PC-3 (cell line): ENCODE data around the gene RNF26. TPM values are rescaled to one million over a fixed set of nuclear protein-coding genes. Genes with fewer than 3 reads are reported as not detected.

ENCODE experiments used
- ATAC-seq: fragments of 200-7000 bp; cut with Tn5 transposase; 2 replicates; pipeline ENCODE4 v1.9.1; 2020; ENCODE audit warnings: mild to moderate bottlenecking, moderate library complexity
- BruUV-seq: library from RNA; stranded (reverse); fragments of 400-500 nt; replicated peaks from 2 replicates; lab custom pipeline; 2021; lab: Mats Ljungman, UMichigan
- CTCF ChIA-PET: fragments of 300-600 bp; sonication (Branson Sonifier 250); formaldehyde crosslinking; loops from one replicate; lab custom pipeline; 2022; ENCODE audit warnings: antibody characterized with exemption; lab: Charles Lee
- POLR2A ChIA-PET: fragments of 300-600 bp; sonication (Branson Sonifier 250); formaldehyde crosslinking; loops from one replicate; lab custom pipeline; 2022; ENCODE audit warnings: antibody characterized with exemption; ENCODE audit not compliant: unreplicated experiment; lab: Charles Lee
- DNase-seq: peaks from one replicate; pipeline ENCODE4 v3.0.0-alpha.2; 2015
- H2AFZ ChIP-seq: fragments of 300-600 bp; sonication (generic); 2 replicates; pipeline ENCODE4 v1.6.0; 2016; ENCODE audit warnings: antibody characterized with exemption, low read length
- H3F3A ChIP-seq: fragments of 300-600 bp; sonication (generic); one replicate; pipeline ENCODE4 v1.6.0; 2017; ENCODE audit warnings: antibody characterized with exemption, low read length, control low read depth, mild to moderate bottlenecking; ENCODE audit not compliant: unreplicated experiment
- H3K27ac ChIP-seq: fragments of 300-600 bp; sonication (generic); 2 replicates; pipeline ENCODE4 v1.5.1; 2016; ENCODE audit warnings: mild to moderate bottlenecking, low read length
- H3K27me3 ChIP-seq: fragments of 300-600 bp; sonication (generic); 2 replicates; pipeline ENCODE4 v1.6.1; 2016; ENCODE audit warnings: low read length, mixed read lengths
- H3K36me3 ChIP-seq: fragments of 300-600 bp; sonication (generic); 2 replicates; pipeline ENCODE4 v1.6.1; 2016; ENCODE audit warnings: low read depth, mixed run types, low read length, mixed read lengths
- H3K4me1 ChIP-seq: fragments of 300-600 bp; sonication (generic); 2 replicates; pipeline ENCODE4 v1.5.1; 2016; ENCODE audit warnings: low read length; ENCODE audit not compliant: insufficient read depth
- H3K4me2 ChIP-seq: fragments of 300-600 bp; sonication (generic); 2 replicates; pipeline ENCODE4 v1.6.0; 2016; ENCODE audit warnings: low read length
- H3K4me3 ChIP-seq: fragments of 300-600 bp; sonication (generic); 2 replicates; pipeline ENCODE4 v1.5.1; 2016; ENCODE audit warnings: mild to moderate bottlenecking, low read length, mixed read lengths
- H3K79me2 ChIP-seq: fragments of 300-600 bp; sonication (generic); 2 replicates; pipeline ENCODE4 v1.6.1; 2017; ENCODE audit warnings: low read length, mixed read lengths
- H3K9ac ChIP-seq: fragments of 300-600 bp; sonication (generic); 2 replicates; pipeline ENCODE4 v1.6.0; 2016; ENCODE audit warnings: mild to moderate bottlenecking, low read length
- H3K9me2 ChIP-seq: fragments of 300-600 bp; sonication (generic); replicated peaks from 2 replicates; pipeline ENCODE4 v1.6.1; 2016; ENCODE audit warnings: mixed run types, low read length, mixed read lengths
- H3K9me3 ChIP-seq: fragments of 300-600 bp; sonication (generic); 2 replicates; pipeline ENCODE4 v1.6.1; 2016; ENCODE audit warnings: low read length, mixed read lengths
- H4K20me1 ChIP-seq: fragments of 300-600 bp; sonication (generic); 2 replicates; pipeline ENCODE4 v1.6.1; 2016; ENCODE audit warnings: low read length, mixed read lengths
- CTCF ChIP-seq: fragments of 300-600 bp; sonication (generic); conservative IDR thresholded peaks from 2 replicates; pipeline ENCODE4 v1.5.1; 2017; ENCODE audit warnings: antibody characterized with exemption, low read depth, mild to moderate bottlenecking, low read length
- EZH2 ChIP-seq: fragments of 300-600 bp; sonication (generic); IDR thresholded peaks from one replicate; pipeline ENCODE4 v1.6.1; 2017; ENCODE audit warnings: antibody characterized with exemption, mild to moderate bottlenecking, low read length; ENCODE audit not compliant: unreplicated experiment
- EZH2phosphoT487 ChIP-seq: fragments of 300-600 bp; sonication (generic); IDR thresholded peaks from 2 replicates; pipeline ENCODE4 v1.6.1; 2018; ENCODE audit warnings: mild to moderate bottlenecking, antibody characterized with exemption, low read length, borderline replicate concordance
- intact Hi-C: fragments of 100-400 bp; cut with micrococcal nuclease; formaldehyde crosslinking; loops from 2 replicates; pipeline ENCODE4 v1.9.0; 2023
- total RNA-seq: library from RNA; depleted of rRNA; stranded (reverse); fragments of >200 nt; gene quantifications from 2 replicates; pipeline ENCODE4 v1.2.3, GENCODE V29; 2014

The RNF26 gene
- total RNA-seq, 1 experiment from 2014 or later, result 22.9 TPM

- intact Hi-C loops, result no loop called here
- Histone ChIP-seq H3K9me3 (no peaks in the 10 kb centered on the region), H3K27me3 (no peaks in the 10 kb centered on the region), H3K9me2 (no peaks in the 10 kb centered on the region), H3K4me2 (no peak overlapping the region), H3K4me3 (no peak overlapping the region), H4K20me1 (0 out of 2 replicates have a peak, but pooled peaks cover 5% of the 10 kb centered on the region), H3K36me3 (peaks cover 49% of the 10 kb centered on the region), H2AFZ (no peak overlapping the region), H3K4me1 (peaks cover 4% of the 10 kb centered on the region), H3K79me2 (peaks cover 11% of the 10 kb centered on the region), H3K9ac (no peak overlapping the region), H3F3A (no peaks in the 10 kb centered on the region), H3K27ac (no peak overlapping the region)
- ATAC-seq, result no peak
- CTCF ChIA-PET, result no interaction called here
- DNase-seq, result no peak
- POLR2A ChIA-PET, result no interaction called here
- no TSS peak for BruUV-seq
- TF ChIP-seq EZH2phosphoT487, result no peak
- TF ChIP-seq CTCF, result no peak
- TF ChIP-seq EZH2, result no peak
Observed at GRCh38 chr11:119309953-119310681, 24.2 kb upstream of the RNF26 start.

GRCh38 chr11:119310682-119311052, 23.7 kb upstream of the RNF26 start:
- POLR2A ChIA-PET, result no interaction called here
- TF ChIP-seq EZH2phosphoT487, result no peak
- TF ChIP-seq EZH2, result no peak
- no peak for TF ChIP-seq CTCF
- ATAC-seq (no peak), DNase-seq (no peak)
- Histone ChIP-seq H3K27me3 (no peaks in the 10 kb centered on the region), H3K9ac (no peak overlapping the region), H3K36me3 (peaks cover 49% of the 10 kb centered on the region), H2AFZ (no peak overlapping the region), H3K27ac (no peak overlapping the region), H3K4me1 (peaks cover 9% of the 10 kb centered on the region), H3K9me3 (no peaks in the 10 kb centered on the region), H4K20me1 (0 out of 2 replicates have a peak, but pooled peaks cover 5% of the 10 kb centered on the region), H3K4me2 (no peak overlapping the region), H3K79me2 (peaks cover 16% of the 10 kb centered on the region), H3K9me2 (no peaks in the 10 kb centered on the region), H3F3A (no peaks in the 10 kb centered on the region), H3K4me3 (no peak overlapping the region)
- intact Hi-C loops, result no loop called here
- CTCF ChIA-PET, result no interaction called here
- BruUV-seq, result no TSS peak

GRCh38 chr11:119314726-119315125, 19.6 kb upstream of the RNF26 start:
- Histone ChIP-seq H3K4me1 (peaks cover 36% of the 10 kb centered on the region), H3K36me3 (peaks cover 39% of the 10 kb centered on the region), H3K9me3 (no peaks in the 10 kb centered on the region), H3F3A (no peaks in the 10 kb centered on the region), H4K20me1 (0 out of 2 replicates have a peak, but pooled peaks cover 5% of the 10 kb centered on the region), H3K4me2 (peak overlapping the region; percentile 94), H3K27ac (peak overlapping the region; percentile 53), H3K9ac (peak overlapping the region; percentile 63; the same call in 1 of the 2 replicates), H3K9me2 (no peaks in the 10 kb centered on the region), H3K4me3 (peak overlapping the region; percentile 92), H3K79me2 (peaks cover 29% of the 10 kb centered on the region), H3K27me3 (no peaks in the 10 kb centered on the region), H2AFZ (no peak overlapping the region)
- intact Hi-C loops, result no loop called here
- POLR2A ChIA-PET, result interaction anchor here (0.5 kb wide), 1 partner anchor 960 kb away, joined by 3 read pairs; no protein-coding TSS in a partner anchor
- no peak for DNase-seq
- TF ChIP-seq EZH2 (no peak), CTCF (no peak), EZH2phosphoT487 (no peak)
- CTCF ChIA-PET, result interaction anchor here (0.6 to 1.3 kb wide), 4 partner anchors 24 to 258 kb away, joined by 3 to 6 read pairs (median 3); partner anchors contain the start of genes CBL and NLRX1
- no TSS peak for BruUV-seq
- no peak for ATAC-seq
